ACC112 (cell line): ENCODE data around the gene CCER1.
A peak's percentile ranks its signal among the peaks of the same experiment; 100 is the strongest.

ENCODE experiments used
- H2AFZ ChIP-seq: fragments of 200-600 bp; sonication (generic); one replicate; pipeline ENCODE4 v1.6.0; 2017; ENCODE audit warnings: antibody characterized with exemption, low read length; ENCODE audit not compliant: unreplicated experiment
- H3K27ac ChIP-seq: fragments of 200-600 bp; sonication (generic); 2 replicates; pipeline ENCODE4 v1.5.1; 2014; ENCODE audit warnings: low read depth, mild to moderate bottlenecking, antibody characterized with exemption, low read length, moderate library complexity
- H3K27me3 ChIP-seq: fragments of 200-600 bp; sonication (generic); 2 replicates; pipeline ENCODE4 v1.6.1; 2014; ENCODE audit warnings: mild to moderate bottlenecking, antibody characterized with exemption, low read length, moderate library complexity, mixed read lengths; ENCODE audit not compliant: insufficient read depth
- H3K36me3 ChIP-seq: fragments of 200-600 bp; sonication (generic); 2 replicates; pipeline ENCODE4 v1.6.1; 2016; ENCODE audit warnings: mild to moderate bottlenecking, antibody characterized with exemption, low read length, moderate library complexity, mixed read lengths; ENCODE audit not compliant: insufficient read depth
- H3K4me1 ChIP-seq: fragments of 200-600 bp; sonication (generic); one replicate; pipeline ENCODE4 v1.6.1; 2016; ENCODE audit warnings: low read length, mixed read lengths; ENCODE audit not compliant: insufficient read depth, unreplicated experiment, control insufficient read depth
- H3K4me3 ChIP-seq: fragments of 200-600 bp; sonication (generic); 2 replicates; pipeline ENCODE4 v1.5.1; 2014; ENCODE audit warnings: mild to moderate bottlenecking, low read depth, low read length
- H3K79me2 ChIP-seq: fragments of 200-600 bp; sonication (generic); one replicate; pipeline ENCODE4 v1.6.0; 2016; ENCODE audit warnings: low read length; ENCODE audit not compliant: control insufficient read depth, unreplicated experiment, insufficient read depth

CCER1 gene

DNA sequence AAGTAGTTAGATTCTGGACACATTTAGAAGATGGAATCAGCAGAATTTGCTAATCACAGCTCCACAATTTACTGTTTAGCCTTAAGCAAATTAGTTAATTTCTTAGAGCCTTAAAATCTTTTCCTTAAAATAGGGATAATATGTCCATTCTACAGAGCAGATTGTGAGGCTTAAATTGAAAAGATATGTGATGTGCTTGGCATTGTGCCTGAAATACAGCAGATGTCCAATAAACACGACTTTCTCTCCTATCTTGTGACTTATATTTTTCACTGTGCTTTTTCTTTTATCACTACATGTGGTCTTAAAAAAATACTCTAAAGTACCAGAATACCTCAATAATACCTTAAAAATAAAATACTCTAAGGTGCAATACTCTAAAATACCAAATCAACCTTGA, 30.6 kb downstream of the CCER1 start:
- H3K4me3 ChIP-seq: no peak overlapping the region
- H3K36me3 ChIP-seq: no peaks in the 10 kb centered on the region
- peaks cover 17% of the 10 kb centered on the region for H3K4me1 ChIP-seq
- no peak overlapping the region for H2AFZ ChIP-seq
- no peak overlapping the region for H3K27ac ChIP-seq
- H3K79me2 ChIP-seq: no peaks in the 10 kb centered on the region
- no peaks in the 10 kb centered on the region for H3K27me3 ChIP-seq

DNA sequence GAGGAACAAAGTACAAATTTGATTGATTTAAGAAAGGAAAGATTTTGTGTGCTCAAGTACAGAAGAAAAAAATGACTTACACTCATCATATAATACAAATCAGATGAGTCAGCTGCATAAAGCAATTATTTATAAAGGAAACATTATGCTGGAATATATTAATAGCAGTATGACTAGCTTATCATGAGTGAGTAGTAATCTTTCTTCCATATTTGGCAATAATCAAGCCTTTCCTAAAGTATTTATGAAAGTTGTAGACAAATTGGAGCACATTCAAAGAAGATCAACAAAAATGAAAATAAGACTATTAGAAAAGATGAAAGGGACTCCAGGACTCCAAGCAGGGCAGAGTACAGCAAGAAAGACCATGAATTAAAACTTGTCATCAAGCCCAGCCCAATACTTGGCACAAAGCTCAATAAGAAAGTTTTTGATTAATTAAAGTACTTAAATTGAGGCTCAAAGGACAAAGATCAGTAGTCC, 32.8 kb downstream of the CCER1 start:
- Histone ChIP-seq H2AFZ (peak overlapping the region; percentile 42), H3K36me3 (no peaks in the 10 kb centered on the region), H3K27me3 (no peaks in the 10 kb centered on the region), H3K4me1 (peaks cover 17% of the 10 kb centered on the region), H3K4me3 (no peak overlapping the region), H3K79me2 (no peaks in the 10 kb centered on the region), H3K27ac (peak overlapping the region; percentile 67)

DNA sequence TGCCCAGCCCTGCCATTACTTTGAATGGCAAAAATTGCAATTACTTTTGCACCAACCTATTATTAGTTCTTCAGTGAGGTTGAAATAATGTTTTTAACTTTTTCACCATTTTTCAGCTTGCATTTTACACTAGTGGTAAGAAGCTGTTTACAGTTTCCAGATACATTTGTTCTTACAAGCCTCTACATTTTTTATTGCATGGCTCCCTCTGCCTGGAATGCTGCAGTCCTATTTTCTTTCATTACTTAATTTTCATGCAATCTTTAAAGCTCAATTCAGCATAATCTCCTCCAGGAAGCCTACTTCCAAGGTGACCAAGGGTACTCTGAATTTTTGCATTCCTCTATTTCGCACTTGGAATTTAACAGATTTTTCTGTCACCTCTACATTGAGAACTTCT, 33.4 kb downstream of the CCER1 start:
- H3K4me1 ChIP-seq: peaks cover 17% of the 10 kb centered on the region
- H3K79me2 ChIP-seq: no peaks in the 10 kb centered on the region
- H3K27ac ChIP-seq: peak overlapping the region; percentile 22
- H3K36me3 ChIP-seq: no peaks in the 10 kb centered on the region
- no peaks in the 10 kb centered on the region for H3K27me3 ChIP-seq
- no peak overlapping the region for H3K4me3 ChIP-seq
- no peak overlapping the region for H2AFZ ChIP-seq

DNA sequence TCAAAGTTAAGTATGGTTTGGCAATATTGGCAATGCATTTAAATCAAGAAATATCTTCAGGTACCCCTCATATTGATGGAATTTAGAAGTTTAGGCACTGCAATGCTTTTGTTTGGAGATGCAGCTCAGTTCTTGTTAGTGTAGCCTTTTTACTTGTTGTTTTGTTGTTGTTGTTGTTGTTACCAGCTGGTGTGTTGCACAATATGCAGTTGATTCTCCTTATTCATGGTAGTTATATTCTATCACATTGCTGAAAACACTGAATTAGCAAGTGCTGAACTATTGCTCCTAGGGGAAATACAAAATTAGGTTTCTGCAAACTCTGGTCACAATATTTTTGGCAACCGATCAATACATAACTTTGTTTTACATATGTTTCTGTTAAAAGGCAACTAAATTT, 34.8 kb downstream of the CCER1 start:
- Histone ChIP-seq H2AFZ (no peak overlapping the region), H3K27me3 (no peaks in the 10 kb centered on the region), H3K27ac (no peak overlapping the region), H3K79me2 (no peaks in the 10 kb centered on the region), H3K4me1 (peaks cover 17% of the 10 kb centered on the region), H3K4me3 (no peak overlapping the region), H3K36me3 (no peaks in the 10 kb centered on the region)

DNA sequence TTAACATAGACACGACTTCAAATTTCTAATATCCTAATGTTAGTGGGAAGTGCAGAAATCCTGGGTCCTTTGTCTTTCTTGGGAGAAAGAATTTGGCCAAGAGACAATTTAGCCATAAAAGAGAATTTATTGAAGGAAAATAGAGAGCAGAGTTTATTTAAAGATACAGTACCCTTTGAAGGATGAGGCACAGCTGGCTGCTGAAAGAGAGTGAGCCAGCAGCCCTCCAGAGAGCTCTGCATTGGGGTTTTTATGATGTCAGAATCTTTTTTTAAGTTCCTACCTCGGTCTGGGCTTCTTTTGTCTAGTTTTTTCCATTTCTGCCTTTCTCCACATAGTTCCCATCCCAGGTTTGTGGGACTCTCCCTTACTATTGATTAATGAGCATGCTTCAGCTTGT, 37.5 kb downstream of the CCER1 start:
- peaks cover 10% of the 10 kb centered on the region for H3K4me1 ChIP-seq
- no peaks in the 10 kb centered on the region for H3K79me2 ChIP-seq
- H2AFZ ChIP-seq: no peak overlapping the region
- H3K36me3 ChIP-seq: no peaks in the 10 kb centered on the region
- H3K4me3 ChIP-seq: no peak overlapping the region
- no peaks in the 10 kb centered on the region for H3K27me3 ChIP-seq
- H3K27ac ChIP-seq: no peak overlapping the region

DNA sequence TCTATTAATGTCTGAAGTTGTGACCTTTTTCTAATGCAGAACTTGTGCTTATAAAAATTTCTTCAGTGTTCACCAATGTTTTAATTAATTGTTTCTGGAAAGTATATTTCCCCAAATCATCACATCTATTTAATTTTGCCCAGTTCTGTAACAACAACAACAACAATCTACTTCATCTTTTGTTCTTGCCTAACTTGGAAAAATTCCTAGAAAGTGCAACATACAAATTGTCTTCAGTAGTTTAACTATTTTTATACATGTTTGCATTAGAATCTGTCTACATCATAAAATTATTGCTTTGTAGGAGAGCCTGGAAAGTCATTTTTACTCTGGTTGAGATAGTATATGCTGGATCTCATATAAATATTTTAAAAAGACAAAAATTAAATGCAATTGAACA, 38.5 kb downstream of the CCER1 start:
- H3K36me3 ChIP-seq: no peaks in the 10 kb centered on the region
- no peak overlapping the region for H3K4me3 ChIP-seq
- peaks cover under 1% of the 10 kb centered on the region for H3K4me1 ChIP-seq
- H3K79me2 ChIP-seq: no peaks in the 10 kb centered on the region
- H3K27ac ChIP-seq: no peak overlapping the region
- no peak overlapping the region for H2AFZ ChIP-seq
- no peaks in the 10 kb centered on the region for H3K27me3 ChIP-seq

DNA sequence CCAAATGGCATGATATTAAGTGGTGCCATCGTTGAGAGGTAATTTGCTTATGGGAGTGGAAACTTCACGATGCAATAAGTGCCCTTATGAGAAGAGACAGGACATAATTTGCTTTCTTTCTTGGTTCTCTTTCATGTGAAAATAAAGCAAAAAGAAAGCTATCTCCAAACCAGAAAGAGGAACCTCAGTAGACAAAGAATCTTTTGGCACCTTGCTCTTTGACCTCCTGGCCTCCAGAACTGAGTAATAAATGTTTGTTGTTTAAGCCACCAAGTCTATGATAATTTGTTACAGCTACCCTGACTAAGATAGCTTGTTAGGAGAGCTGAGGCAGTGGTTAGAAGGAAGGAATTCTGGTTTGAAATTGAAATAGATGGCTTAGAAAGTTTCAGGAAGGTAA, 39.6 kb downstream of the CCER1 start:
- Histone ChIP-seq H3K4me1 (no peaks in the 10 kb centered on the region), H3K4me3 (no peak overlapping the region), H2AFZ (no peak overlapping the region), H3K27ac (no peak overlapping the region), H3K27me3 (no peaks in the 10 kb centered on the region), H3K36me3 (no peaks in the 10 kb centered on the region), H3K79me2 (no peaks in the 10 kb centered on the region)

DNA sequence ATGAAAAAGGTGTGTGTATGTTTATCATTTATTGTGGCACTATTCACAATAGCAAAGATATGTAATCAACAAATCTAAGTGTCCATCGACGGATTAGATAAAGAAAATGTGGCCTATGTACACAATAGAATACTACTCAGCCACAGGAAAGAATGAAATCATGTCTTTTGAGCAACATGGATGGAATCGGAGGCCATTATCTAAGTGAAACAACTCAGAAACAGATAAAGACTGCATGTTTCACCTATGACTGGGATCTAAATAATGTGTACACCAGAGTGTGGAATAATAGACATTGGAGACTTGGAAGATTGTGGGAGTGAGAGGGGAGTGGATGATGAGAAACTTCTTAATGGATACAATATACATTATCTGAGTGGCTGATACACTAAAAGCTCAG, 44.0 kb downstream of the CCER1 start:
- no peak overlapping the region for H3K27ac ChIP-seq
- H3K36me3 ChIP-seq: no peaks in the 10 kb centered on the region
- peaks cover 18% of the 10 kb centered on the region for H3K4me1 ChIP-seq
- no peaks in the 10 kb centered on the region for H3K79me2 ChIP-seq
- H2AFZ ChIP-seq: peak overlapping the region; percentile 15
- H3K27me3 ChIP-seq: no peaks in the 10 kb centered on the region
- H3K4me3 ChIP-seq: no peak overlapping the region

DNA sequence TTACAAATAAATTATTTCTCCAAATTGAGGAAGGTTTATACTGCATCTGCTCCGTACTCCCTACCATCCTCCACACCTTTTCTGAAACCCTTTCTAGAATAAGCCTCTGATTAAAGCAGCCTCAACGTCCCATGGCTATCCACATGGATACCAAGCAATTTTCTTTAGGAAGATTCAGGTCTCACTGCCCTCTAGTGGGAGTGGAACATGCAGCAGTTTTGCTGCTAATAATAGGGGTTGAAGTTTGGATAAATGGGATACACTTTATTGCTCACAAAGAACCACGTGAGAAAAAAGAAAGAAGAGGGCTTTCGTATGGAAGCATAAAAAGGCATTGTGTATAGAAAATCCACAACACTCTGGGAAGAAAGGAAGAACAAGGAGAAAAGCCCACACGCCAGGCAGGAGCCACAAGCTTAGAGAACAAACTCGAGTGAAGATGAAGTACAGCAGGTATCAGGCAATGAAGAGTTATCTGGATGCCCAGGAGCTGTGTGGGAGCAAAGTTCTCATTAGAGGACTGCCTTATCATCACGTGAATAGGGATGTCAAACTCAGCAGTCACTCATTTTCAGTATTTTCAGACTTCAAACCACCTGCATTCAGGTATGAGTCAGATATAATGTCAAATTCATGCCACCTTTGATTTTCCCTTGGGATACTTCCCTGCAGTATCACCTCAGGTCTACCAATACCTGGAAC, 45.8 kb downstream of the CCER1 start:
- peaks cover 25% of the 10 kb centered on the region for H3K4me1 ChIP-seq
- no peaks in the 10 kb centered on the region for H3K27me3 ChIP-seq

DNA sequence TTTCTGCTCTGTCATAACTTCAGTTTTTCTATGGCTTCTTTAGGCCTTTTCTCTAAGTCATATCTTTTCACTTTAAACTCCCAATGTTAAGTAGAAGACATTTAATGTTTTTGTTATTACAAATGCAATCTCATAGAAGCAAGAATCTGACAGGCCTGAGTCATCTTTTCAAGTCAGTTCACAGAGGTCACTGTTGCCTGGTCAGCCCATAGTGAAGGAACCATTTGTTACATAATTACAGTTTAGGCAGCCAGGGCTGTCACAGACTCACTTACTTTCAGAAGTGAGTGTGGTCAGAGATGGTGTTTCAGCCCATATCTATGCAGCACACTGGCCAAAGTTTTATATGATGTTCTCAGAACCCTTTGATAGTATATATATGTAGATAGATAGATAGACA, 46.5 kb downstream of the CCER1 start:
- no peak overlapping the region for H2AFZ ChIP-seq
- no peaks in the 10 kb centered on the region for H3K36me3 ChIP-seq
- peak overlapping the region; percentile 45 for H3K27ac ChIP-seq
- H3K27me3 ChIP-seq: no peaks in the 10 kb centered on the region
- no peak overlapping the region for H3K4me3 ChIP-seq
- H3K4me1 ChIP-seq: peaks cover 25% of the 10 kb centered on the region
- H3K79me2 ChIP-seq: no peaks in the 10 kb centered on the region

More for the DNA sequence above, 45.8 kb downstream of the CCER1 start:
- H3K79me2 ChIP-seq: no peaks in the 10 kb centered on the region
- H2AFZ ChIP-seq: no peak overlapping the region
- no peak overlapping the region for H3K4me3 ChIP-seq
- H3K36me3 ChIP-seq: no peaks in the 10 kb centered on the region
- H3K27ac ChIP-seq: no peak overlapping the region

DNA sequence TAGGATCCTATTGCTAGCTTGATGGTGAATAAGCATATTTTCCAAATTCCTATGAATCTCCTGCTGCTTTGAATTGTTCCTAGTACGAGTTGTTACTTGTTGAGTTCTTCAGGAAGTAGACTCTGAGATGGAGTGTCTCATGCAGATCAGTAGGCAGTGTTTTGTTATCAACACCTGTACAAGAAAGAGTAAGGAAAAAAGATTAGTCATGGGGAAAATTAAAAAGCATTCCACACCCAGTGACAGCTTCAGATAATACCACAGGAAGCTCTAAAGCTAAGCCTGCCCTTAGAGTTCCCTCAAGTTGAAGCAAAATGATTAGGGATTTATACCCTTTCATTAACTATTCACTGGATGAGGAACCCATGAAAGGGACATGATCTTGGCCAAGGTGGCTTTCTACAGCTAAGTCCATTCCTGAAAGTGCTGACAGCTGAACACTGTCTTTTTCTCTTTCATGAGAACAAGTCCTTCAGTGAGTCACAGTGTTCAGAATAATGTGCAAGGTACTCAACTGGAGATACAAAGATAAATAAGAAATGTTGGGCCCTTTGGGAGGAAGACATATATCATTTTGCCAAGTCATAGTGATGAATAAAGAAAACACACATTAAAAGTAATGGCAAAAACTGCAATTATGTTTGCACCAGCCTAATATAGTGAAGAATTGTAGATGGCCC, 49.1 kb downstream of the CCER1 start:
- no peak overlapping the region for H3K4me3 ChIP-seq
- H3K27me3 ChIP-seq: no peaks in the 10 kb centered on the region
- no peaks in the 10 kb centered on the region for H3K36me3 ChIP-seq
- peaks cover 25% of the 10 kb centered on the region for H3K4me1 ChIP-seq
- peak overlapping the region; percentile 52 for H3K27ac ChIP-seq
- no peak overlapping the region for H2AFZ ChIP-seq
- H3K79me2 ChIP-seq: no peaks in the 10 kb centered on the region
